HG02981 (cell line): Measurements from ENCODE around the gene MTERF2.
"Not testable (repeated sequence)": the region's sequence is repeated elsewhere in the genome, so short reads cannot be mapped to it uniquely, and the experiment has no call there.

Experiments
- ATAC-seq: cut with Tn5 transposase; IDR thresholded peaks from one replicate; pipeline ENCODE4 v1.9.1; 2021; ENCODE audit warnings: mild to moderate bottlenecking, moderate library complexity; ENCODE audit not compliant: unreplicated experiment

MTERF2 gene, protein sequence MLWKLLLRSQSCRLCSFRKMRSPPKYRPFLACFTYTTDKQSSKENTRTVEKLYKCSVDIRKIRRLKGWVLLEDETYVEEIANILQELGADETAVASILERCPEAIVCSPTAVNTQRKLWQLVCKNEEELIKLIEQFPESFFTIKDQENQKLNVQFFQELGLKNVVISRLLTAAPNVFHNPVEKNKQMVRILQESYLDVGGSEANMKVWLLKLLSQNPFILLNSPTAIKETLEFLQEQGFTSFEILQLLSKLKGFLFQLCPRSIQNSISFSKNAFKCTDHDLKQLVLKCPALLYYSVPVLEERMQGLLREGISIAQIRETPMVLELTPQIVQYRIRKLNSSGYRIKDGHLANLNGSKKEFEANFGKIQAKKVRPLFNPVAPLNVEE

GRCh38 chr12:106986625-106987389 lies at the start of gene MTERF2:
TSS of gene MTERF2 (minus strand) at chr12:106987146. CDS start at chr12:106978714, 8,432 bp downstream.
- peak; percentile 94 for ATAC-seq

GRCh38 chr12:107035733-107036132 lies 48.8 kb upstream of the MTERF2 start:
- ATAC-seq: no peak

GRCh38 chr12:107033758-107034739 lies 47.1 kb upstream of the MTERF2 start:
- ATAC-seq: no peak

DNA sequence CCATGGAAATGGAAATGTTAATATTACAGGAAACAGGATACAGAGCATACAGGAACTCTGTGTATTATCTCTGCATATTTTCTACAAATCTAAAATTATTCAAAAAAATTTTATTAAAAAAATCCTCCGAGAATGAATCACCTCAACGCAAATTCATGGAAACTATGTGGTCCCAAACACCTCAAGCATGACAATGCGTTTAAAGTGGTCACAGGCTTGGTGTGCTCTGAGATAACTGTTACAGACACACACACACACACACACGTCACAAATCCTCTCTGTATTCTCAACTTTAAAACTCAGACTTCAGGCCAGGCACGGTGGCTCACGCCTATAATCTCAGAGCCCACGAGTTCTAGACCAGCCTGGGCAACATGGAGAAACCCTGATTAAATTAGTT lies 45.3 kb upstream of the MTERF2 start:
- no peak for ATAC-seq

DNA sequence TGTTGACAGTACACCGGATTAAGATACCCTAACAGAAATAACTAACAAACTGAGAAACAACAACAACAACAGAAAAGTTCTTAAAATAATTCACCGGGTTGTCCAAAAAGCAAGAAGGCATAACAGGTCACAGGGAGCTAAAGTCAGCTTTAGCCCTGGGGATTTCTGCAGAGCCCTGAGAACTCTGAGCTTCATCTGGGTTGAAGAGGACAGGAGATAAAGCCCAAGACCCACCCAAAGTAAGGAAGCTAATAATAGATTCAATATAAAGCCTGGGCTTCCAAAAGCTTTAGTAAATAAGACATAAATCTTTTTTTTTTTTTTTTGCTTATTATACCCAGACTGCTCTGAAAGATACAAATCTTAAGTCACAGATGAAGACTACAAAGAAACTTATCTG lies 44.1 kb upstream of the MTERF2 start:
- no peak for ATAC-seq

DNA sequence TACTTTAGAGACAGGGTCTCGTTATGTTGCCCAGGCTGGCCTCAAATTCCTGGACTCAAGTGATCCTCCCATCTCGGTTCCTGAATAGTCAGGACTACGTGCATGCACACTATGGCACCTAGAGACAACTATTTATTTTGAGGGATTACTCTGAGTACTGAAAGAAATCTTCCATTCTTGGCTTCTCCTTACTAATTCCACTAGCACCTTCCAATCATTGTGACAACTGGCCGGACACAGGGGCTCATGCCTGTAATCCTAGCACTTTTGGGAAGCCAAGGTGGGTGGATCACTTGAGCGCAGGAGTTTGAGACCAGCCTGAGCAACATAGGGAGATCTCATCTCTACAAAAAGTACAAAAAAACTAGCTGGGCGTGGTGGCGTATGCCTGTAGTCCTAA lies 42.1 kb upstream of the MTERF2 start:
- no peak for ATAC-seq

DNA sequence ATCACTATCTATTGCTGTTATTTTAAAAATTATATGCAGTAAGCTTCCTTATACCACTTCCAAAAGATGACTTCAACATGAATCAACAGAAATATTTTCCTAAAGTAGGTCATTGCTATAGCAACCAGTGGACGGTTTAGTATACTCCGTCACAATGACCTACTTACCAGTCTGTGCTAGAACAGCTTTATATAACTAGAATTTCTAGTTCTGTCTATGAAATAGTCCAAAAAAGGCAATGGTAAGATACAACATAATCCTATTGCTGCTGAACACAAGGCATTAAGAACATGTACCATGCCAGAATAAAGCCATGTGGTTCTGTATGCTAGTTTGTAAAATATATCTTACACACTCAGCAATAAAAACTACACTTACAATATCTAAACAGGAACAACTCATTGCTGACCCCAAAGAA lies 40.7 kb upstream of the MTERF2 start:
- ATAC-seq: no peak

GRCh38 chr12:107026806-107027635 lies 40.1 kb upstream of the MTERF2 start:
- no peak for ATAC-seq

- ATAC-seq: not testable (repeated sequence)
Measured at GRCh38 chr12:107026356-107026755, 39.4 kb upstream of the MTERF2 start.

DNA sequence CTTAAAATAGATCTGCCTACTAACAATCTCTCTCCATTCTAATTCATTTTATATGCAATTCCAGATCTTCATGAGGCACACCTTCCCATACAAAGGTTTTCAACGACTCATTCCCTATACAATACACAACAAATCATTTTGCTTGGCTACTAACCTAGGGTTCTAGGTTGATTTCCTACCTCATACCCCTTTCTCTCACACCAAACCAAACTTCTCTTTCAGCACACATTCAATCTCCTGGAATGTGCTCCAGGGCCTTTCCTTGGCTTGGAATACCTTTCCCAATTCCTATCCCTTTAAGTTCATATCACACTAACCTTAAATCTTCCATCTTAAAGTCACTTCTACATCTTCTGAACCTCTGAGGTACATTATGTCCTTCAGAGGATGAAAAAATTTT lies 38.7 kb upstream of the MTERF2 start:
- no peak for ATAC-seq

GRCh38 chr12:107019546-107019945 lies 32.6 kb upstream of the MTERF2 start:
- ATAC-seq: no peak

- ATAC-seq: no peak
Measured at GRCh38 chr12:107017042-107017441, 30.1 kb upstream of the MTERF2 start.

DNA sequence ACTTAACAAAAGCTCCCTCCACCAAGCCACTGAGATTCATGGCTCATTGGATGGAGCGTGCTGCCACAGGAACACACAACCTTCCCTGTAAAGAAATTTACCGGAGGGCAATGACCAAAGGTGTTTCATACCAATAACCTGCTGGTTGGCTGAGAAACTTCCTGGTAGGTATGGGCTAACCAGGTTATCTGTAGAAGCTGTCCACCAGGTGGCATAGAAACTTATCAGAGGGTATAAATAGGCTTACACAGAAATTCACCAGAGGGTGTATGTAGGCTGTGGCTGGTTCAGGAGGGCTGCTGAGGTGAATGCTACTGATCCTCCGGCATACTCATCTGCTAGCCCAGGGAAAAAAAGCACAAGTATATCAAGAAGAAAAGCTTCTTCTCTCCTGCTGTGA lies 27.1 kb upstream of the MTERF2 start:
- no peak for ATAC-seq

DNA sequence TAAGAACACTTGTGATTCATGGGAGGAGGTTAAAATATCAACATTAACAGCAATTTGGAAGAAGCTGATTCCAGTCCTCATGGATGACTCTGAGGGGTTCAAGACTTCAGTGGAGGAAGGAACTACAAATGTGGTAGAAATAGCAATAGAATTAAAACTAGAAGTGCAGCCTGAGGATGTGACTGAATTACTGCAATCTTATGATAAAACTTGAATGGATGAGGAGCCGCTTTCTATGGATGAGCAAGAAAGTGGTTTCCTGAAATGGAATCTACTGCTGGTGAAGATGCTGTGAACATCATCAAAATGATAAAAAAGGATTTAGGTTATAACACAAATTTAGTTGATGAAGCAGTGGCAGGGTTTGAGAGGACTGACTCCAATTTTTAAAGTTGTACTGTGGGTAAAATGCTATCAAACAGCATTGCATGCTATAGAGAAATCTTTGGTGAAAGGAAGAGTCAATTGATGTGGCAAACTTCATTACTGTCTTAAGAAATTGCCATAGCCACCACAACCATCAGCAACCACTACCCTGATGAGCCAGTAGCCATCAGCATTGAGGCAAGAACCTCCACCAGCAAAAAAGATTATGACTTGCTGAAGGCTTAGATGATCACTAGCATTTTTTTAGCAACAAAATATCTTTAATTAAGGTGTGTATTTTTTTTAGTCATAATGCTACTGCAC lies 25.9 kb upstream of the MTERF2 start:
- ATAC-seq: no peak

DNA sequence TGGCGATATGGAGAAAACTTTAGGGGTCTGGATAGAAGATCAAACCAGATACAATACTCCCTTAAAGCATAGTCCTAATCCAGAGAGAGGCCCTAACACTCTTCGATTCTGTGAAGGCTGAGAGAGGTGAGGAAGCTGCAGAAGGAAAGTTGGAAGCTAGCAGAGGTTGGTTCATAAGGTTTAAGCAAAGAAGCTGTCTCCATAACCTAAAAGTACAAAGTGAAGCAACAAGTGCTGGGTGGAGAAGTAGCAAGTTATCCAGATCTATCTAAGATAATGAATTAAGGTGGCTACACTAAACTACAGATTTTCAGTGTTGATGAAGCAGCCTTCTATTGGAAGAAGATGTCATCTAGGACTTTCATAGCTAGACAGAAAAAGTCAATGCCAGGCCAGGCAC lies 24.6 kb upstream of the MTERF2 start:
- no peak for ATAC-seq

GRCh38 chr12:107007411-107007810 lies 20.5 kb upstream of the MTERF2 start:
- ATAC-seq: no peak

GRCh38 chr12:107002665-107003064 lies 15.7 kb upstream of the MTERF2 start:
- ATAC-seq: not testable (repeated sequence)

DNA sequence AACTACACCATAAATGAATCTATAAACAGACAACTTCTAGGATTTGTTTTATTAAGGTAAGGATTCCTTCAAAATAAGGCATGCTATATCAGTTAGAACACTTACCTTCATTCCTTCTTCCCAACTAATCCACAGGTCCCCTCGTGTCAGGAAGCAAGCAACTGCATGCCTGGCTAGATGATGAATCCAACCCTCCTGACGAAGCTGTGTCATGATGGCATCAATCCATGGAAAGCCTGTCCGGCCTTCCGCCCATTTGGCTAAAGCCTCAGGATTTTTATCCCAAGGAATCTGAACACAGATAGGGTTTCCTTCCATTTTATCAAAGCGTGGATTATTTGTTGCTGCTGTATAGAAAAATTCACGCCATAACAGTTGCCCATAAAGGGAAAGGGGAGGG lies 12.5 kb upstream of the MTERF2 start:
- ATAC-seq: no peak

GRCh38 chr12:106997916-106998315 lies 11.0 kb upstream of the MTERF2 start:
- ATAC-seq: no peak

GRCh38 chr12:106996102-106996501 lies 9.2 kb upstream of the MTERF2 start:
- not testable (repeated sequence) for ATAC-seq
